Measurements from ENCODE around the gene LRRC8C.

The LRRC8C gene

DNA sequence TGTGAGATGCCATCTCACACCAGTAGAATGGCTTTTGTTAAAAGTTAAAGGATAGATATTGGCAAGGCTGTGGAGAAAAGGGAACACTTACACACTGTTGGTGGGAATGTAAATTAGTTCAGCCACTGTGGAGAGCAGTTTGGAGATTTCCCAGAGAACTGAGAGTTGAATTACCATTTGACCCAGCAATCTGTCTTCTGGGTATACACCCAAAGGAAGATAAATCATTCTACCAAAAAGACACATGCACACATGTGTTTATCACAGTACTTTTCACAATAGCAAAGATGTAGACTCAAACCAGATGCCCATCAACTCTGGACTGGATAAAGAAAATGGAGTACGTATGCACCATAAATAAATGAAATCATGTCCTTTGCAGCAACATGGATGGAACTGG lies 99.3 kb downstream of the LRRC8C start:
- H3K4me3 ChIP-seq = no peak overlapping the region
- H3K36me3 ChIP-seq = peaks cover 0 to 18% (median 5%) of the 10 kb centered on the region in 11 experiments; a peak in 7 of 22 replicates
- H3K9ac ChIP-seq = no peak overlapping the region
- peaks cover 0 to 24% (median 0%) of the 10 kb centered on the region in 11 experiments; a peak in 6 of 22 replicates for H3K9me3 ChIP-seq (replicated peaks in 1 of 11)
- peak overlapping the region in 2 of 11 experiments; percentile 51 to 72; a peak in 4 of 22 replicates for H3K4me2 ChIP-seq
- H3K27ac ChIP-seq = no peak overlapping the region
- H3K4me1 ChIP-seq = peaks cover 14 to 55% (median 22%) of the 10 kb centered on the region in 10 experiments
- H3K27me3 ChIP-seq = no peaks in the 10 kb centered on the region
- H4K20me1 ChIP-seq = no peaks in the 10 kb centered on the region
- TF ChIP-seq Cebpa-rat (IDR thresholded peaks at IDR 0.05) = no peak

DNA sequence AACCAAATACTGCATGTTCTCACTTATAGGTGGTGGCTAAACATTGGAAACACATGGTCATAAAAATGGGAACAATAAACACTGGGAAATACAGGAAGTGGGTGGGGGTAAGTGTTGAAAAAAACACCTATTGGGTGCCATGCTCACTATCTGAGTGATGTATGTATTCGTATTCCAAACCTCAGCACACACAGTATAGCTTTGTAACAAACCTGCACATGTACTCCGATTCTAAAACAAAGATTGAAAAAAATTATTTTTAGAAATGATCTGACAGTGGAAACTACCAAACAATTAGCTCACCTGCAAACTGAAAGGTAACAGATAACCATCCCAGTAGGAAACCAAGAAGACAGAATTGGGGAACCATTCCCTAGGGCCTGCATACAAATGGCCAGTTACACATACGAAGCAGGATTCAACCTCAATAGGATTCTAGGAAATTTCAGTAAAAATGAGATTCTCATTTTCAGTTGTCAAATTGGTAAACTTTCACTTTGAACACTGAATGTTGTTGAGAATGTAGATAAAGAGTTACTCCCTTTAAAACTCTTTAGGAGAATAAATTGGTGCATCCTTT lies 99.8 kb downstream of the LRRC8C start:
- no peak for TF ChIP-seq Cebpa-rat (IDR thresholded peaks at IDR 0.05)
- H3K27me3 ChIP-seq = no peaks in the 10 kb centered on the region
- H3K27ac ChIP-seq = no peak overlapping the region
- no peaks in the 10 kb centered on the region for H4K20me1 ChIP-seq
- peaks cover 0 to 22% (median 0%) of the 10 kb centered on the region in 11 experiments; a peak in 5 of 22 replicates for H3K9me3 ChIP-seq (replicated peaks in 1 of 11)
- peaks cover 10 to 50% (median 17%) of the 10 kb centered on the region in 10 experiments for H3K4me1 ChIP-seq
- H3K9ac ChIP-seq = no peak overlapping the region
- peaks cover 0 to 13% (median 0%) of the 10 kb centered on the region in 11 experiments; a peak in 4 of 22 replicates for H3K36me3 ChIP-seq
- peak overlapping the region in 2 of 11 experiments; percentile 51 to 72; a peak in 4 of 22 replicates for H3K4me2 ChIP-seq
- H3K4me3 ChIP-seq = no peak overlapping the region

DNA sequence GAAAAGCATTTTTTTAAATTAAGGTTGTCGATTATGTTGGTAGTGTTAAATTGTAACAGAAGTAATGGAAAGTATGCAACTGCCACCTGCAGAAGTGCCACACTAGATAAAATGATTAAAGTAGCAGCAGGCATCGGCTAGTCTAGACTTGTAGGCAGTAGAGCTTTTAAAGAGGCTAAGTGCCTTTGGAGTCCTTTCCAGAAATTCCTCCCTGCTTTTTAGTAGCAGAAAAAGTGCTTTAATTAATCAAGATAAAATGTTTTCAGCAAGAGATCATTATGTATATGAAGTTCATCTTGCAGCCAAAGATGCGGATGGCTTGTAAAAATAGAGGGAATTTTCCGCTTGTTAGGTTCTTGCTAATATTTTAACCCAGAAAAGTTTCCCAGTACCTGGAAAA lies 100.8 kb downstream of the LRRC8C start:
- TF ChIP-seq Cebpa-rat (IDR thresholded peaks at IDR 0.05) = no peak
- H3K27me3 ChIP-seq = no peaks in the 10 kb centered on the region
- no peak overlapping the region for H3K9ac ChIP-seq
- no peak overlapping the region for H3K27ac ChIP-seq
- H3K36me3 ChIP-seq = peaks cover 0 to 6% (median 0%) of the 10 kb centered on the region in 11 experiments; a peak in 4 of 22 replicates
- H3K4me2 ChIP-seq = no peak overlapping the region
- no peaks in the 10 kb centered on the region for H4K20me1 ChIP-seq
- no peak overlapping the region for H3K4me3 ChIP-seq
- H3K4me1 ChIP-seq = peaks cover 0 to 47% (median 8%) of the 10 kb centered on the region in 10 experiments; a peak in 18 of 20 replicates
- H3K9me3 ChIP-seq (replicated peaks in 1 of 11) = peaks cover 0 to 12% (median 0%) of the 10 kb centered on the region in 11 experiments; a peak in 5 of 22 replicates

DNA sequence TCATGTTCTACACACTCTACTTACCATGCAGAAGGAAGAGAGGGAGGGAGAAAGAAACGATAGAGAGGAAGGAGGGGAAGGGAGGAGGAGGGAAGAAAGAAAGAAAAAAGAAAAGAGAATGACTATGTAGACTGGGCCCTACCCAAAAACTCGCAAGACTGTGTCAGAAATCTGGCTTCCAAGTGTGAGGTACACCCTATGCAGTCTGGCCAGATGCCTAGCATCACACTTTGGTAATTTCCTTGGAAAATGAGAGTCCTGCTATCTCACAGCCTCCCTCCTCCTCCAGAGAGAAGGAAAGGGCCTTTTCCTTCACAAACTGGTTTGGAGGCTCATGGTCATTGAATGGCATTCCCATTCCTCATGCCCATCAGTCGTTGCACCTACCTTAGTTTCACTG lies 101.5 kb downstream of the LRRC8C start:
- Histone ChIP-seq H3K4me1 (peaks cover under 1 to 50% (median 11%) of the 10 kb centered on the region in 10 experiments; a peak in 13 of 20 replicates), H3K4me3 (no peak overlapping the region), H4K20me1 (no peaks in the 10 kb centered on the region), H3K9ac (no peak overlapping the region), H3K27me3 (no peaks in the 10 kb centered on the region), H3K4me2 (no peak overlapping the region), H3K36me3 (no peaks in the 10 kb centered on the region), H3K27ac (no peak overlapping the region), H3K9me3 (replicated peaks in 1 of 11) (peaks cover 0 to 6% (median 0%) of the 10 kb centered on the region in 11 experiments; a peak in 2 of 22 replicates)
- no peak for TF ChIP-seq Cebpa-rat (IDR thresholded peaks at IDR 0.05)

DNA sequence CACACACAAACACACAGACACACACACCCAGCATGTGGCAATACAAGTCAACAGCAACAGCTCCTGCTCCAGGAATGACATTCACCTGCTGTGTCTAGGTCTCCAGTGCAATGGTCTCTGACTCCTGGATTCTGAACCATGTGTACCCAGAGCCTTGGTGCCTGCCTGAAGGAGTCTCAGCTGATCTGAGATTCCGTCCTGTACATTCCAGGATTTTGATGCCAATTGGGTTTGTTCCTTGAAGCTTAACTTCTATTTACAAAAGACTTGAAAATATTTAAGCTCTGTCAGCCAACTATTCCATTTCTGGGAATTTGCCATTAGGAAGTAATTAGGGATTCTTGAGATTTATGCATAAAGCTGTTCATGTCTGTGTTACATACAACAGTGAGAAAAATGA lies 102.6 kb downstream of the LRRC8C start:
- Histone ChIP-seq H3K4me1 (peaks cover 4 to 59% (median 18%) of the 10 kb centered on the region in 10 experiments; a peak in 13 of 20 replicates), H3K9me3 (replicated peaks in 1 of 11) (peaks cover 0 to 6% (median 0%) of the 10 kb centered on the region in 11 experiments; a peak in 2 of 22 replicates), H3K9ac (no peak overlapping the region), H3K36me3 (no peaks in the 10 kb centered on the region), H3K4me3 (no peak overlapping the region), H3K27ac (no peak overlapping the region), H4K20me1 (no peaks in the 10 kb centered on the region), H3K4me2 (no peak overlapping the region), H3K27me3 (no peaks in the 10 kb centered on the region)
- no peak for TF ChIP-seq Cebpa-rat (IDR thresholded peaks at IDR 0.05)

DNA sequence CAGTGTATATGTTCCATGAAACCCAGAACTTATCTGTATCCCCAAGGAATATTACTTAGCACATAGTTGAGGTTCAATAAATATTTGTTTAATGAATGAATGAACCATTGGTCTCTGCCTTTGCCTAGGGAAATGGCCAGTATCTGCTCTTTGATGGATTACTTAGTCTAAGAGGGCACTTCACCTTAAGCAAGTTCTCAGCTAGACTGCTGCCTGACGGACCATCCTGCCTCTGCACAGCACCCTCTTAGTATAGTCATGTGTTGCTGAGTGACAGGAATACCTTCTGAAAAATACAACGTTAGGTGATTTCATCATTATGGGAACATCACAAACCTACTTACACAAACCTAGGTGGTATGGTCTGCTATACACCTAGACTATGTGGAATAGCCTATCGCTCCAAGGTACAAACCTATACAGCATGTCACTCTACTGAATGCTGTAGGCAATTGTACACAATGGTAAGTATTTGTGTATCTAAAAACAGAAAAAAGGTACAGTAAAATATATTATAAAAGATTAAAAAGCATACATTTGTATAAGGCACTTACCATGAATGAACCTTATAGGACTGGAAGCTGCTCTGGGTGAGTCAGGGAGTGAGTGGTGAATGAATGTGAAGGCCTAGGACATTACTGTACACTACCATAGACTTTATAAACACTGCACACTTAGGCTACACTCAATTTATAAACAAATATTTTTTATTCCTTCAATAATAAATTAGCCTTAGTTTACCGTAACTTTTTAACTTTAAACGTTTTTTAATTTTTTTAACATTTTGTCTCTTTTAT lies 104.2 kb downstream of the LRRC8C start:
- Histone ChIP-seq H4K20me1 (no peaks in the 10 kb centered on the region), H3K27me3 (no peaks in the 10 kb centered on the region), H3K9ac (no peak overlapping the region), H3K36me3 (peaks cover 0 to 8% (median 0%) of the 10 kb centered on the region in 11 experiments; a peak in 4 of 22 replicates), H3K9me3 (replicated peaks in 1 of 11) (peaks cover 0 to 16% (median 9%) of the 10 kb centered on the region in 11 experiments; a peak in 14 of 22 replicates), H3K4me1 (peaks cover 4 to 42% (median 16%) of the 10 kb centered on the region in 10 experiments; a peak in 13 of 20 replicates), H3K4me3 (no peak overlapping the region), H3K4me2 (no peak overlapping the region), H3K27ac (no peak overlapping the region)
- no peak for TF ChIP-seq Cebpa-rat (IDR thresholded peaks at IDR 0.05)

DNA sequence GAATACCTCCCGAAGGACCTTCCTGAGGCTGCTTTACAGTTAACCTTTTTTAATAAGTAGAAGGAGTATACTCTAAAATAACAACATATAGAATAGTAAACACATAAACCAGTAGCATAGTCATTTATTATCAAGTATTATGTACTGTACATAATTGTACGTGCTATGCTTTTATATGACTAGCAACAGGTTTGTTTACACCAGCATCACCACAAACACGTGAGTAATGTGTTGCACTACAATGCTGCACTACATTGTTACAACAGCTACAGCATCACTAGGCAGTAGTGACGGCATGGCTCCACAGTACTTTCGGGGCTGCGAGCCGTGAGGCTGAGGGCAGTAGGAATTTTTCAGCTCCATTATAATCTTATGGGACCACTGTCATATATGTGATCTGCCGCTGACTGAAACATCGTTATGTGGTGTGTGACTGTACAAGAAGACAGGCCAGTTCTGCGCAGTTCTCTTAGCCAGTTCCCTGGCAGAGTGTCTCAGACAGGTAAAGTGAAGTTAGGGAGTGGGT lies 105.1 kb downstream of the LRRC8C start:
- peaks cover 0 to 24% (median 12%) of the 10 kb centered on the region in 11 experiments; a peak in 14 of 22 replicates for H3K9me3 ChIP-seq (replicated peaks in 1 of 11)
- no peak for TF ChIP-seq Cebpa-rat (IDR thresholded peaks at IDR 0.05)
- H3K36me3 ChIP-seq = peaks cover 0 to 8% (median 0%) of the 10 kb centered on the region in 11 experiments; a peak in 4 of 22 replicates
- H3K4me1 ChIP-seq = peaks cover 4 to 33% (median 16%) of the 10 kb centered on the region in 10 experiments; a peak in 13 of 20 replicates
- no peak overlapping the region for H3K9ac ChIP-seq
- no peak overlapping the region for H3K4me3 ChIP-seq
- H3K4me2 ChIP-seq = peak overlapping the region in 3 of 11 experiments; percentile 52 to 83 (median 74); a peak in 3 of 22 replicates
- H3K27ac ChIP-seq = peak overlapping the region in 2 of 11 experiments; percentile 18 to 30; a peak in 3 of 22 replicates
- no peaks in the 10 kb centered on the region for H4K20me1 ChIP-seq
- H3K27me3 ChIP-seq = no peaks in the 10 kb centered on the region

DNA sequence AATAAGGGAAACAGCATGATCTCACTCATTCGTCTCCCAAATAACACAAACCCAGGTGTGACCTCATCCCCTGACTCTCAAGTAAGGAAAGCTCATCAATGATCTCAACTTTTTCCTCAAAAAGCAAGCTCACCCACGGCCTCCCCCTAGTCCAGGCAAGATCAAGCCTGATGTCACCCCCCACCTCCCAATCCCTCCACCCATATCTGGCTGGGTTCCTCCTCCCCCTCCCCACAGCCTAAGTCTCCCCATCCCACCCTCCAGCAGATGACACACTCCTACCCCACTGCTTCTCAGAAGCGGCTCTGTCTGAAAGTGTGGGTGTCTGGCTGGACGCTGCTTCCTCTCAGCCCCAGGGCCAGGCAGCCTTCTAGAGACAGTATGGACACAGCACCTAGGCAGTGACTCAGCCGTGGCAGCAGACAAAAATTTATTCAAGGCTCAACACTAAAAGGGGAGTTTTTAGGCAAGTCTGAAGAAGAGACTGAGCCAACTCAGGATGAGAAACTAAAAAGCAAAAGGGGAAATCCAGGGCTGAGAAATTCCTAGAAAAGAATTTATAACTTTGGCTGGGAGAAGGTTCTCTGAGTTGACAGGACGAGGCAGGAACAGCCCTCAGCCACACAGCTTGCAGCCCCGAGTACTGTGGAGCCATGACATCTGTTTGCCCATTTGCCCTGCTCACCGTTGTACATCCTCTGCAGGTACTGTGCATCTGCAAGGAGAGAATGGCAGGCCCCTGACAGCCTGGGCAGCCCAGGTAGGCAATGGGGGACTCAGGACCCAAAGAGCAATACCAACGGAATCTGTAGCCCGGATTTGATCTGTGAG lies 106.3 kb downstream of the LRRC8C start:
- Histone ChIP-seq H3K27ac (peak overlapping the region in 4 of 11 experiments; percentile 27 to 41 (median 33); a peak in 8 of 22 replicates), H3K9me3 (replicated peaks in 1 of 11) (peaks cover 0 to 30% (median 12%) of the 10 kb centered on the region in 11 experiments; a peak in 14 of 22 replicates), H3K4me1 (peaks cover 4 to 32% (median 16%) of the 10 kb centered on the region in 10 experiments; a peak in 13 of 20 replicates), H3K27me3 (no peaks in the 10 kb centered on the region), H3K4me2 (peak overlapping the region in 8 of 11 experiments; percentile 7 to 83 (median 44); a peak in 15 of 22 replicates), H3K9ac (peak overlapping the region in 2 of 11 experiments; percentile 30 to 43; a peak in 3 of 22 replicates), H3K4me3 (no peak overlapping the region), H4K20me1 (no peaks in the 10 kb centered on the region), H3K36me3 (peaks cover 0 to 14% (median 0%) of the 10 kb centered on the region in 11 experiments; a peak in 4 of 22 replicates)
- TF ChIP-seq Cebpa-rat (IDR thresholded peaks at IDR 0.05) = no peak

Data from BLaER1 treated with 17β-estradiol and CSF1 and Interleukin-3, amounts not matched to agents 10 nM and 100 nM (cell line).